Coronary artery (tissue), 2 donors: ENCODE data around the gene LANCL3.

Source experiments
- DNase-seq: peaks from one replicate; pipeline ENCODE4 v3.0.0-alpha.2; 2017; ENCODE audit warnings: low spot score
- H3K27ac ChIP-seq, 2 donors: fragments of 200-600 bp; sonication (generic); one replicate each; pipeline ENCODE4 v1.5.1; 2016 to 2019
- H3K4me3 ChIP-seq: fragments of 200-600 bp; sonication (generic); 2 replicates; pipeline ENCODE4 v1.5.1; 2016; ENCODE audit warnings: mild to moderate bottlenecking, moderate library complexity
- CTCF ChIP-seq: fragments of 200-600 bp; sonication (generic); IDR thresholded peaks from one replicate; pipeline ENCODE4 v1.5.1; 2019; ENCODE audit warnings: antibody characterized with exemption

LANCL3 gene

GRCh38 chrX:37685381-37686359 lies 114.2 kb downstream of the LANCL3 start, which contains the start of gene XK:
TSS of gene XK (plus strand) at chrX:37685791. CDS start at chrX:37685962, 171 bp downstream.
- Histone ChIP-seq H3K27ac (peak within 1 kb of the TSS; percentile 72 to 91), H3K4me3 (peak within 1 kb of the TSS; percentile 73)
- peak; percentile 77 for DNase-seq
- TF ChIP-seq CTCF = no peak

GRCh38 chrX:37686369-37686995 lies 115.0 kb downstream of the LANCL3 start:
- TF ChIP-seq CTCF = no peak
- no peak for DNase-seq
- Histone ChIP-seq H3K4me3 (peak overlapping the region; percentile 73), H3K27ac (peak overlapping the region; percentile 72 to 91)

- no peak for TF ChIP-seq CTCF
- H3K4me3 ChIP-seq = peak overlapping the region; percentile 73
- H3K27ac ChIP-seq = peak overlapping the region; percentile 72 to 91
- no peak for DNase-seq
Observed at GRCh38 chrX:37686996-37687395, 115.5 kb downstream of the LANCL3 start.

GRCh38 chrX:37690119-37690518 lies 118.7 kb downstream of the LANCL3 start:
- no peak overlapping the region for H3K4me3 ChIP-seq
- no peak for TF ChIP-seq CTCF
- no peak for DNase-seq
- H3K27ac ChIP-seq = no peak overlapping the region

GRCh38 chrX:37692918-37693317 lies 121.5 kb downstream of the LANCL3 start:
- Histone ChIP-seq H3K4me3 (no peak overlapping the region), H3K27ac (no peak overlapping the region)
- TF ChIP-seq CTCF = no peak
- no peak for DNase-seq

- Histone ChIP-seq H3K4me3 (no peak overlapping the region), H3K27ac (no peak overlapping the region)
- no peak for TF ChIP-seq CTCF
- DNase-seq = no peak
Observed at GRCh38 chrX:37697169-37697760, 125.8 kb downstream of the LANCL3 start.
